HAP-1 (cell line): Measurements from ENCODE around the gene GULP1.

Experiments used
- DNase-seq, 2 experiments: peaks; one replicate each; pipeline ENCODE4 v3.0.0-alpha.2; 2016 to 2020; ENCODE audit warnings: low spot score in 2 of 2
- H3K27me3 ChIP-seq: fragments of 250-450 bp; sonication (Bioruptor Pico); 2 replicates; pipeline ENCODE4 v1.5.1; 2020; ENCODE audit warnings: low read depth, mild to moderate bottlenecking, moderate library complexity
- H3K36me3 ChIP-seq: fragments of 250-450 bp; sonication (Bioruptor Pico); replicated peaks from 2 replicates; pipeline ENCODE4 v1.5.1; 2020; ENCODE audit warnings: mild to moderate bottlenecking
- H3K4me1 ChIP-seq: fragments of 250-450 bp; sonication (Bioruptor Pico); 2 replicates; pipeline ENCODE4 v1.5.1; 2020; ENCODE audit warnings: mild to moderate bottlenecking
- H3K4me3 ChIP-seq: fragments of 250-450 bp; sonication (Bioruptor Pico); 2 replicates; pipeline ENCODE4 v1.5.1; 2020; ENCODE audit warnings: mild to moderate bottlenecking, moderate library complexity
- H3K9me3 ChIP-seq: fragments of 250-450 bp; sonication (Bioruptor Pico); 2 replicates; pipeline ENCODE4 v1.5.1; 2020; ENCODE audit warnings: mild to moderate bottlenecking, moderate library complexity
- in situ Hi-C: fragments of 300-500 bp; cut with MboI; formaldehyde crosslinking; loops from 3 replicates; pipeline ENCODE4 v1.14.3; 2020; ENCODE audit warnings: low sequenced_read_pairs, inconsistent platforms, mixed read lengths

The GULP1 gene

DNA sequence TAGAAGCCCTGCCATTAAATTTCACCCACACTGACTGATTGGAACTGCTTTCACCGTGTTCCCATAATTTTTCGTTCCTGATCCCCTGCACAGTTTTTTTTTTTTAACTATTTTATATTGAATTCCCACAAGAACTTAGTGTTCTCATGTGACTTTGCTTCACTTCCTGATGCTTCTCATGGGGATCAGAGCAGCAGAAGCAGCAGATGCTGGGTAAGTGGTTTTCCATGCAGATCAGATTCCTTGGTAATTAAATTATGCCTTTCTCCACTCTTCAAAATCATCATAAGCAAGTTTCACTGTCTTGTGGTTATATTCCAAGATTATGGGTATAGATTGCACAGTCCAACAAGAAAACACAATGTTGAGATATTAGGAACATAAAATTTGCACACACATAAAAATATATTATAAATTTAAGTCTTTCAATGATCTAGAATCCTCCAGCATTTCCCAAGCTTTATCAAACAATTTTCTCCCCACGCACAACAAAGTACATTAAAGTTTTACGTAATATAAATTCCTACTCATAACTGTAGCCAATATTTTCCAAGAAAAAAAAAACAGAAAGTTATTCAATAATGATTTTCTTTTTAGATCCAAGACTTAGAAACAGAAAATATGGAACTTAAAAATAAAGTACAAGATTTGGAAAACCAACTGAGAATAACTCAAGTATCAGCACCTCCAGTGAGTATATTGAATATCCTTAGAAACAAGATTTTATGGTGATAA lies 277.9 kb downstream of the GULP1 start:
- no peaks in the 10 kb centered on the region for H3K9me3 ChIP-seq
- no peaks in the 10 kb centered on the region for H3K4me1 ChIP-seq
- H3K4me3 ChIP-seq, result no peak overlapping the region
- no peak for DNase-seq
- in situ Hi-C loops, result no loop called here
- H3K36me3 ChIP-seq, result no peaks in the 10 kb centered on the region
- H3K27me3 ChIP-seq, result no peaks in the 10 kb centered on the region

DNA sequence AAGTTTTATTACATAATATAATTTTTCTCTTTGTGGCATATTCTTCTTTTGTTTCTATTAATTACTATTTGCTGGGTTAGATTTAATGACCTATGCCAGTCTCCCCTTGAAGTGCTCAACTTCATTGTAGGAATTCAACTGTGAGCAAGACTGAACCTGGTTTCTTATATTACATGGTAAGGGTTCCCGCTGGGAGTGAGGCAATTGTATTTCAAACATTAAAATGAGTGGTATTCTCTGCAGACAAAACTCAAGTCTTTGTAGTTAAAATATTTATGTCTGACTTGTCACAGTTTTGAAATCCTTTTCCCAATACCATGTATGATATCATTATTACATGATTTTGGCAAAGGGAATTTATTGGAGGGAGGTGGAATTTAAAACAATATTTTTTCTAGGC lies 278.7 kb downstream of the GULP1 start:
- no peak for DNase-seq

DNA sequence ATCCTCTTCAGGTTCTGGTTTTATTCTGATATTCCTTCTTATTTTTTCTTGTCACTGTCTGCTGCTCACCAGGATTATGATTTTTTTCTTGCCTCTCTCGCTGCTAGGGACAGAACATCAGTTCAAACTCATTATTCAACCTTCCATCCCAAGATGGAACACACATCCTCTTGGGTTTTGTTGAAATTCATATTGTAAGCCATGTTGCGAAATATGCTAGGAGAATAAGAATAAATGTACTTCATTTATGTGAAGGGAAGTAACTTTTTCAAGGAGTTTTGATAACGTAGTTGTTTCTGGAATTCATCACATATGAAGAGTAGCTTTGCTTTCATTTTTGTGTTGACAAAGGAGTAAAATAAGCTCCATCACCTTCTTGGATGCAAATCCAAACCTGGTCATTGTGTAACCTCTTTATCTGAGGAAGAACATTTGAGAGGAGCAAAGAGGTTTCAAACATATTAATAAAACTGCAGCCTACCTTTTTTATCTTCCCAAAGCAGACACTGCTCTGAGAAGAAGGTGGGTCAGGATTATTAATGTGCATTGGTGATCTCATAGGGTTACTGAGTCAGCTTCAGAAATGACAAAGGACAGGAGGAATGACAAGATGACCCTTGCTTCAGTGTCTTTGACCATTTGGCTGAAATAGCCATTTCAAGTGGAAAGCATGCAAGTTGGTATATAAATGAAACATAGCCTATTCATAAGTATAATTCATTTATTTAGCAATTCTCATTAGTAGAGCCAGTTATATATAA lies 280.0 kb downstream of the GULP1 start:
- Histone ChIP-seq H3K9me3 (no peaks in the 10 kb centered on the region), H3K27me3 (no peaks in the 10 kb centered on the region), H3K4me3 (no peak overlapping the region), H3K36me3 (no peaks in the 10 kb centered on the region), H3K4me1 (no peaks in the 10 kb centered on the region)
- in situ Hi-C loops, result no loop called here
- no peak for DNase-seq

More for the DNA sequence above, 278.7 kb downstream of the GULP1 start:
- Histone ChIP-seq H3K9me3 (no peaks in the 10 kb centered on the region), H3K4me1 (no peaks in the 10 kb centered on the region), H3K4me3 (no peak overlapping the region), H3K36me3 (no peaks in the 10 kb centered on the region), H3K27me3 (no peaks in the 10 kb centered on the region)
- in situ Hi-C loops, result no loop called here

DNA sequence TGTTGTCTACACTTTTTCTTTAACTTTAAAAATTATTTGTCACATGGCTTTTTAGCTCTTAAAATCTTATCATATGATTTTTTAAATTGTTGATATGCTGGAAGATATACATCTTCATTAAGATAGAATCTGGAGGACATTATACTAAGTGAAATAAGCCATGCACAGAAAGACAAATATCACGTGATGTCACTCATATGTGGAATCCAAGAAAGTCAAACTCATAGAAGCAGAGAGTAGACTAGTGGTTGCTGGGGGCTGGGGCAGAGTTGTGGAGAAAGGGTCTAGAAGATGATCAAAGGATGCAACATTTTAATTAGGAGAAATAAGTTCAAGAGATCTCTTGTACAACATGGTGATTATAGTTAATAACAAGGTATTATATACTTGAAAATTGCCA lies 280.9 kb downstream of the GULP1 start:
- H3K4me1 ChIP-seq, result no peaks in the 10 kb centered on the region
- no peaks in the 10 kb centered on the region for H3K9me3 ChIP-seq
- no peak overlapping the region for H3K4me3 ChIP-seq
- H3K27me3 ChIP-seq, result no peaks in the 10 kb centered on the region
- H3K36me3 ChIP-seq, result no peaks in the 10 kb centered on the region
- in situ Hi-C loops, result no loop called here
- no peak for DNase-seq

DNA sequence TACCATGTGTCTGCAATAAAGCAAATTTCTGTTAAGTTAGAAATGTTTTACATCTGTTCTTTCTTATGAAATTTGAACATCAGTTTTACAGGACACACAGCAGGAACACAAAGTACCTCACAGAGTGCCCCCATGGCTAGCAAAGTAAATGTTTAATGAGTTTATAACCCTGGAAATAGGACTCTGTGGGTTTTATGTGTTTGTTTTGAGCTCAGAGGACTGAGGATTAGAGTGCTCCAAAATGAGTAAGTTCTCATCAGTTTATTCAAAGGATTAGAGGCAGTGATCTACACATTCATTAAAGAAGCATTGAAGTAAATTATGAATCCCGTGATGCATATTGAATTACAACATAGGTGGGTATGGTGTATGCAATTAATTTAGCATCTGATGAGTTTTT lies 281.8 kb downstream of the GULP1 start:
- Histone ChIP-seq H3K36me3 (no peaks in the 10 kb centered on the region), H3K9me3 (no peaks in the 10 kb centered on the region), H3K4me1 (no peaks in the 10 kb centered on the region), H3K27me3 (no peaks in the 10 kb centered on the region), H3K4me3 (no peak overlapping the region)
- DNase-seq, result no peak
- in situ Hi-C loops, result no loop called here

DNA sequence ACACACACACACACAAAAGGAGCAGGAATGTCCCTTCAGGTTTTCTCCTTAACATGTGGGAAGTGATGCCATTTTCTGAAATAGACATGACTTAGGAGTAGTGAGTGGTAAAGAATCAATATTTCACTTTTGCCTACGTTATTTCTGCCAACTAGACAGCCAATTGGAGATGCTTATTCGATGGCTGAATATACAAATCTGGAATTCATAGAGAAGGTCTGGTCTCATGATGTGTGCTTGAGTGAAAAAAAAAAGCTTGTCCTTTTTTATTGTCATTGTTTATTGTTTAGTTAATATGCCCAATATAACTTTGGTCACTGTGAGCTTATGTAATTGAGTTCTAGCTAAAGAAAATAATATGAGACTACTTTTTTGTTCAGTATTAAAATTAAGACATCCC lies 284.3 kb downstream of the GULP1 start:
- no peaks in the 10 kb centered on the region for H3K9me3 ChIP-seq
- no peak overlapping the region for H3K4me3 ChIP-seq
- no peak for DNase-seq
- no peaks in the 10 kb centered on the region for H3K36me3 ChIP-seq
- H3K27me3 ChIP-seq, result no peaks in the 10 kb centered on the region
- in situ Hi-C loops, result no loop called here
- no peaks in the 10 kb centered on the region for H3K4me1 ChIP-seq

DNA sequence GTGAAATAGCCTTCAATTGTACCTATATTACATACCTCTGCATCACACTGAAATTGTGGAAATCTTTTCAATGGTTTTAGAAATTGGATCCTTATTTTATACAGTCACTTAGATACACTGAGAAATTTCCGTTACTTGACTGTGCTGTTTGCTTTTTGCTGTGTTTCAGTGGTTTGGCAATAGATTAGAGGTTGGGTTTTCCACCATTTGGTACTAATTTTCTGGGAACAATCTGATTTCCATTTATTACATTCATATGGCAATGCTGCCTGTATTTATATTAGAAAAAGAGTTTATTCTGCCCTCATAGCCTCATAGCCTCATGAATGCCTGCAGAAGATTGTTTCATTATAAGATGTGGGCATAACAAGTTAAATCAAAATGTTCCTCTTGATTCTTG lies 285.0 kb downstream of the GULP1 start:
- Histone ChIP-seq H3K9me3 (no peaks in the 10 kb centered on the region), H3K4me3 (no peak overlapping the region), H3K27me3 (no peaks in the 10 kb centered on the region), H3K4me1 (no peaks in the 10 kb centered on the region), H3K36me3 (no peaks in the 10 kb centered on the region)
- DNase-seq, result no peak
- in situ Hi-C loops, result no loop called here

DNA sequence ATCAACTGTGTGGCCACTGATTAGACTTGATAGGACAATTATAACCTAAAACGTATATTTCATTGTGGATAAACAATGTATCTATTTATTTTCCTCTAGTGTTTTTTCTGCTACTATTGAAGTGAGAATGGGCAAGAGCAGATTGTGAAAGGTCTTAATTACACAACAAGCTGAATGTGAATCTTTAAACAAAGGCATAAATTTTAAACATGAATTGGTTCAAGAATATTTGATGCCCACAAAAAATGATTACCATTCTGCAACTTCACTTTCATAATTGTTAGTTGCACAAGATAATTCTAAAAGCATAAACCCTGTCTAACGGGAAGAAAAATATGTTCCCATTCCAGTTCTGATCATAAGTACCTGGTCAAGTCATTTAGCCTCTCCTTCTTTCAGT lies 285.6 kb downstream of the GULP1 start:
- no peaks in the 10 kb centered on the region for H3K36me3 ChIP-seq
- in situ Hi-C loops, result no loop called here
- H3K4me3 ChIP-seq, result no peak overlapping the region
- no peak for DNase-seq
- no peaks in the 10 kb centered on the region for H3K4me1 ChIP-seq
- no peaks in the 10 kb centered on the region for H3K9me3 ChIP-seq
- H3K27me3 ChIP-seq, result no peaks in the 10 kb centered on the region

DNA sequence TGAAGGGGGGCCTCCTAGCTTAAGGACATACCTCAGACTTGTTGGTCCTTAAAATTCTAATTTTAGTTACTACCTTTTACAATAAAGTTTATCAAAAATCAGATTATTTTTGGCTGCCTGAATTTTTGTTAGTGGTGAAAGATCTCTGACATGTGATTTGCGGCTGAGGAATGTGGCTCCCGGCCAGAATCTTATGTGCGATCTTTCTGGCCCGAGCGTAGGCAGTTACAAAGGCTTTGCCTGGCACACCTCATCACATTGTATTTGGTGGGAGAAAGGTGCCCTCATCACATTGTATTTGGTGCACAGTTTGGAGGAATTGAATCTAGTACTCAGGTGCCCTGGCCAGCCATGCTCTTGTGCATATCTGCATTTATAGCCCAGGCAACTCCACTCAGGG lies 289.1 kb downstream of the GULP1 start:
- DNase-seq, result no peak
- no peaks in the 10 kb centered on the region for H3K4me1 ChIP-seq
- in situ Hi-C loops, result no loop called here
- no peaks in the 10 kb centered on the region for H3K27me3 ChIP-seq
- no peak overlapping the region for H3K4me3 ChIP-seq
- H3K36me3 ChIP-seq, result no peaks in the 10 kb centered on the region
- no peaks in the 10 kb centered on the region for H3K9me3 ChIP-seq

DNA sequence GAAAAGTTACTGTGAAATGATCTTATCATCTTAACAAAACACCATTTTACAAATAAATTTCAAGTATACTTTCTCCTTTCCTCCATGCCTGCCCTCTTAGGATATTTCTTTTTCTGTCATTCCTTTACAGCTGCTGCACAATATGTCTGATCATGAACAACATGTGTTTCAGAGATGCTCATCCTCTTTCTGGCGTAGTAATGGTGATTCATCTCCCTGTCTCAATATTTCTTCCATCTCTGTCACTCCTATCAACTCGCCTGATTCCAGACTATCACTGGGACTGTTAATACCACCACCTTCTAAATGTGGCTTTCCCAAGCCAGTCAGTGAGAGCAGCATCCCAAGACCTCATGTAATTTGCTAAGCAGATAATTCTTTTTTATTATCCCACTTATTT lies 290.5 kb downstream of the GULP1 start:
- no peak overlapping the region for H3K4me3 ChIP-seq
- no peaks in the 10 kb centered on the region for H3K36me3 ChIP-seq
- no peaks in the 10 kb centered on the region for H3K9me3 ChIP-seq
- in situ Hi-C loops, result no loop called here
- DNase-seq, result no peak
- H3K4me1 ChIP-seq, result no peaks in the 10 kb centered on the region
- H3K27me3 ChIP-seq, result no peaks in the 10 kb centered on the region

DNA sequence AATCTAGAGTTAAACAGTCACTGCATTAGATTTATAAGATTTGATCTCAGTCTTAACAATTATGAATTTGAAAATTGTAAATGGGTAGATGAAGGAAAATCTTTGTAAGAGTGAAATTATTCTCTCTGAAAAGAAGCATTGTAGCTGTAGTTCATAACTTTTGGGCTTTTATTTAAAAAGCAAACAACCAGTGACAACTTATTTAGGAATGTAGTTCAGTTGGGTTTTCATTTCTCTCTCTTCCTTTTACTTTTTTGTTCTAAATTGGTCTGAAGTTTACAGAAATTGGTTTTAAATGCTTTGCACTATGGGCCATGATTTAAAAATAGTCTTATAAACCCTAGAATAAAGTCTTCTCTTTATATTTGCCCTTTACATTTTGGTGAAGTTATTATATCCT lies 296.6 kb downstream of the GULP1 start:
- H3K36me3 ChIP-seq, result no peaks in the 10 kb centered on the region
- no peaks in the 10 kb centered on the region for H3K4me1 ChIP-seq
- in situ Hi-C loops, result no loop called here
- no peaks in the 10 kb centered on the region for H3K27me3 ChIP-seq
- no peak overlapping the region for H3K4me3 ChIP-seq
- H3K9me3 ChIP-seq, result no peaks in the 10 kb centered on the region
- no peak for DNase-seq

DNA sequence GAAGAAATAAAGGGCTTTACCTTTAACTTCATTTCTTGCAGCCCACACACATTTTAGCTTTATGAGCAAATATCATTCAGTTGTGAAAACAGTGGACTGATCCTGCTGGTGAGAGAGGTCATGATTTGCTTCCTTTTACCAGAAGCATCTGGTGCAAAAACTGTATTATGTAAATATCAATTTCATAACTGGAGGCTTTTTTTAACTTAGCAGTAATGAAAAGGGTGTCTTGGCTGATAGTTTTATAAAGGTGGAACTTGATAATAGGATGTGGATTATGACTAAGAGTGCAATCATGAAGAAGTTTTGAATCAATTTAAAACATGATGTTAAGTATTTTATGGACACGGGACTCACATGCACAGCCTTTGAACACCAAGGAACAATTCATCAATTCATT lies 304.4 kb downstream of the GULP1 start:
- Histone ChIP-seq H3K4me1 (peaks cover 9% of the 10 kb centered on the region), H3K27me3 (no peaks in the 10 kb centered on the region), H3K4me3 (no peak overlapping the region), H3K36me3 (no peaks in the 10 kb centered on the region), H3K9me3 (no peaks in the 10 kb centered on the region)
- in situ Hi-C loops, result no loop called here
- no peak for DNase-seq

DNA sequence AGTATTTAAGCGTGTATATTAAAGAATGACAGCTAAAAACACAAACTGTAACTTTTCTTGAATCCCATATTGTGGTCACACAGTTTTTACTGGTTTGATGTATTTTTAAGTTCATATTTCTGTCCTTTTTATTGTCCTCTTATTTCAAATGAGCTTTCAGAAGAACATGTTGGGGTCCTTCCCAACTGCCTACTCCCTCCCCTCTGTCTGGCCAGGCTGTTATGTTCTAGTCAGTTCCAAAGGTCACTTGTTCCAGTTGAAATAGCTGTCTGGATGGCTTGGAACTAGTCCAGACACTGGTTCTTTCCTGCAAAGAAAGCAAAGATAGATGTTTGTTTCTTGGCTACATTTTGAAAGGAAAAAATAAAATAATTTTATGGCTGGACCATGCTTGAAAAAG lies 306.9 kb downstream of the GULP1 start:
- H3K36me3 ChIP-seq, result no peaks in the 10 kb centered on the region
- no peaks in the 10 kb centered on the region for H3K27me3 ChIP-seq
- no peak overlapping the region for H3K4me3 ChIP-seq
- in situ Hi-C loops, result no loop called here
- H3K9me3 ChIP-seq, result no peaks in the 10 kb centered on the region
- peaks cover 17% of the 10 kb centered on the region for H3K4me1 ChIP-seq
- no peak for DNase-seq

DNA sequence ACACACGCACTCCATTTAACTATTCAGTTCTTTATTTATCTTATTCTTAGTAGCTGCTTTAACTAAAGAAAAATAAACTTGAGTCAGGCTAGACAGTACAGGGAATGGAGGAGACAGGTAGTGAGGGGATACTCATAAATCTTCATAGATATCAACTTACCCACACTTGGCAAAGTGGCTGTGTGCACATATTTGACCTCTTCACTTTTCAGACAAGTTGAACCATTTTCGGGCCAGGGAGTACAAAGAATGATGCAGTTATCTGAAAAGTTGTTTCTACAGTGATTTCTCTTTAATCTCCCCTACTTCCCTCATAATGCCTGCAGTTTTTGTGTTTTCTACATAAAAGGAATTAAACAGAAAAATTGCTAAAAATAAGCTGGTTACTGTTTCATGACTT lies 307.5 kb downstream of the GULP1 start:
- in situ Hi-C loops, result no loop called here
- Histone ChIP-seq H3K36me3 (no peaks in the 10 kb centered on the region), H3K4me3 (no peak overlapping the region), H3K4me1 (peaks cover 17% of the 10 kb centered on the region), H3K9me3 (no peaks in the 10 kb centered on the region), H3K27me3 (no peaks in the 10 kb centered on the region)
- no peak for DNase-seq
